Fibroblast of skin of scalp (primary cell): ENCODE measurements around the gene TMEM87A.

Experiments
- DNase-seq: peaks from one replicate; pipeline ENCODE4 v3.0.0-alpha.2; 2013

Gene TMEM87A

DNA sequence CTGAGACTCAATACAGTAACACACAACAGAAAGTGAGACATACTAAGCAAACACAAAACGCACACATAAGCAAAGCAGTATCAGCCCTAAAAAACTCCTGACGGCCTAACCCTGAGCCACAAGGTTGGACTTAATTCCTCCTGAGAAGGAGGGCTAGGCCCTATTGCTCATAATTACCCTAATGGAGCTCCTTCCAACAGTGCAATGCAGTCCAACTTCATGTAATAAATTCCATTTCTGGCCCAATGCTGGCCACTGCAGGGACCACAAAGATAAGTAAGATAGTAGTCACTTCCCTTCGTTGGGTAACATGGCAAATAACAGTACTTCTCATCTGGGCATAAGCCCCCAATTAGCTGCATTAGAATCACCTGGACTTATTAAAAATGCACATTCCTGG is 69.3 kb downstream of the TMEM87A start:
- DNase-seq: no peak

DNA sequence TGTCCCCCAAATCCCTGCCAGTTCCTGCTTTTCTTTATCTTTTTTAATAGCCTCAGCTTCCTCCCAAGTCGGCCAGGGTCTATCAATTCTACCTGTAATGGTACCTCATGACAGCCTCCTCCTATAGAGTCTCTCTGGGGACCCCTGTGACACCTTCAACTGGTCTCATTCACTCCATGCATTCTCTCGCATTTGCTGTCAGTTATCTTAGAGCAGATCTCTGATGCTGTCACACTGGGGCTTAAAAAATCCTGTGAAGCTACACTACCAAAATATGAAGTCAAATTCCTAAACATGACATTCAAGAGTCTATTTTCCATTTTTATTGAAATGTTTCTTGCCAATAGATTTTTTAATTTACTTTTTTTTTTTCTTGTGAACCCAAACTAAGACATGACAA is 70.6 kb downstream of the TMEM87A start:
- DNase-seq: no peak

- DNase-seq: no peak
These were observed 71.4 kb downstream of the TMEM87A start for GRCh38 chr15:42201801-42202200.

GRCh38 chr15:42199126-42199525 is 74.1 kb downstream of the TMEM87A start:
- no peak for DNase-seq

DNA sequence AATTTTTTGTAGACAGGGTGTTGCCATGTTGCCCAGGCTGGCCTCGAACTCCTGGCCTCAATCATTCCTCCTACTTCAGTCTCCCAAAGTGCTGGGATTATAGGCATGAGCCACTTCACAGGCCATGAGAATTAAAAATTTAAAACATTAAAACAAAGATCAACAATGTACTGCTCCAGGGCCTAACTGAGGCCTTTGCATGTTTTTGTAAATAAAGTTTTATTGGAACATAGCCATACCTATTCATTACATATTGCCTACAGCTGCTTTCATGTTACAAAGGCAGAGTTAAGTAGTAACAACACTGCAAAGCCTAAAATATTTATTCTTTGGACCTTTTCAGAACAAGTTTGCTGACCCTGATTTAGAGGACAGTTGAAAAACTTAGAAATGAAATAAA is 74.7 kb downstream of the TMEM87A start:
- no peak for DNase-seq

GRCh38 chr15:42194513-42194912 is 78.7 kb downstream of the TMEM87A start:
- DNase-seq: no peak

- no peak for DNase-seq
These were observed 79.8 kb downstream of the TMEM87A start for GRCh38 chr15:42193383-42193782.

DNA sequence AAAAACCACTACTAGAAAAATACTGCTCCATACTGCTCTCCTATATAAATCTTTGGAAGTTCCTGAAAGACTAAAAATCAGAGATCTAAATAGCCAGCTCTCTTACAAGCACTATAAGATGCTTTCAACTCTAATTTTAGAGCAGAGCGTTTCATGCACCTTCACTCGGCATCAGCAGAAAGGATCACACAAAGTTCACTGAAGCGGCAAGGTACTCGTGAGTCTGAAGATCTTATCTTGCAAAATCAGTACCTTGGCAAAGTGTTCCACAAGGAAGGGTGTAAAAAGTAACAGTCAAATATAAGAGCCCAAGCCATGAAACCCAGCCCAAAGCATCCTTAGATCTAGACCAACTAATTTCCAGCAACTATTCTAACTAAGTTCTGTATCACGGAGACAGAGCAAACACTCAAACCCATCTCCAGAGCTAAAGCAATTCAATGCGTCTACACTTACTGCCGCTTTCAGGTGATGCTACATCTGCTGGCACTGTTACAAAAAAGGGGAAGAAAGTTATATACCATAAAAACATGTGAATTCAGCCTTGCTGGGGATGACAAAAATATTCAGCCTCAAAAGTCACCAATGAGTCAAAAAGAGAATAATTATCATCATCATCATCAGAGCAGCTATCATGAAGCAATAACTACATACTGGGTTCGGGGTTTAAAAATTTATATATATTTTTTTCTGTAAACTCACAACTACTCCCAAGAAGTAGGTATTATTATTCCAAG is 81.5 kb downstream of the TMEM87A start:
- no peak for DNase-seq

DNA sequence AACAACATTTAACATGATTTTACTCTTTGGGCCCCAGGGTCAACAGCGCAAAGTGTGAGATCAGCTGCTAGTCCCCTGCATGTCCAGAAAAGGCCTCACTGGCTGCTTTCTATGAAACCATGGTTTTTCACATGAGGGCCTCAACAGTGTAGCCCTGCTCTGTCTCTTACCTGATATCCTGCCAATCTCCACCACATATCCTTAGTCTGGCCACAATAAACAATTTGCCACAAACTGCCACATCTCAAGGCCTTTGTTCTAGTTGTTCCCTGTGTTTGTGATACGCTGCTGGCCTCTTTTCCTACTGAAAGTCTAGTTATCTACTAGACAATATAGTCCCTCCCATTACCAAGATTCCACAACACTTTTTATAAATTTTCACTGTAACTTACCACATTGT is 82.9 kb downstream of the TMEM87A start:
- DNase-seq: no peak

- DNase-seq: no peak
These were observed 87.4 kb downstream of the TMEM87A start for GRCh38 chr15:42185801-42186200.

DNA sequence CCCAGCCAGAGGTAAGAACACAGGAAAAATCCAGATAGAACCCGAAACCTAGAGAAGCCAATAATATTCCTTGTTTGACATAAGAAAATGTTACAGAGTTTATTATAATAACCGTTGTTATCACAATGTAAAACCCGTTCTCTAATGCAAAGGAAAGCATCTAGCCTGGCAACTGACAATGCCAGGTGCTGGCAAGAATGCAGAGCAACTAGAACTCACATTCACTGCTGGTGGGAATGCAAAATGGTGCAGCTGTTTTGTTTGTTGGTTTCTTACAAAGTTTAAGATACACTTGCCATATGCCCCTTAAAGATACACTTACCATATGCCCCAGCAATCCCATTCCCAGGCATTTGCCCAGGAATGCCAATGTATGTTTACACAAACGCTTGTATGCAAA is 88.5 kb downstream of the TMEM87A start:
- no peak for DNase-seq

GRCh38 chr15:42184296-42184695 is 88.9 kb downstream of the TMEM87A start:
- DNase-seq: no peak

DNA sequence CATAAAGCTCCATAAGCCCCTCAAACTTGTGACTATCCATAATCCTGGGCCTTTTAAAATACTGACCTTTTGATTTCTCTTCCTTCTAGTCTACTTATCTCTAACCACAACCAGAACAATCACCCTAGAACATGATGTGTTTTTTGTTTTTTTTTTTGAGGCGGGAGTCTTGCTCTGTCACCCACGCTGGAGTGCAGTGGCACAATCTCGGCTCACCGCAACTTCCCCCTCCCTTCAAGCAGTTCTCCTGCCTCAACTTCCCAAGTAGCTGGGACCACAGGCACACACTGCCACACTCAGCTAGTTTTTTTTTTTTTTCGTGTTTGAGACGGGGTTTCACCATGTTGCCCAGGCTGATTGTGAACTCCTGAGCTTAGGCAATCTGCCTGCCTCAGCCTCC is 90.3 kb downstream of the TMEM87A start:
- no peak for DNase-seq

DNA sequence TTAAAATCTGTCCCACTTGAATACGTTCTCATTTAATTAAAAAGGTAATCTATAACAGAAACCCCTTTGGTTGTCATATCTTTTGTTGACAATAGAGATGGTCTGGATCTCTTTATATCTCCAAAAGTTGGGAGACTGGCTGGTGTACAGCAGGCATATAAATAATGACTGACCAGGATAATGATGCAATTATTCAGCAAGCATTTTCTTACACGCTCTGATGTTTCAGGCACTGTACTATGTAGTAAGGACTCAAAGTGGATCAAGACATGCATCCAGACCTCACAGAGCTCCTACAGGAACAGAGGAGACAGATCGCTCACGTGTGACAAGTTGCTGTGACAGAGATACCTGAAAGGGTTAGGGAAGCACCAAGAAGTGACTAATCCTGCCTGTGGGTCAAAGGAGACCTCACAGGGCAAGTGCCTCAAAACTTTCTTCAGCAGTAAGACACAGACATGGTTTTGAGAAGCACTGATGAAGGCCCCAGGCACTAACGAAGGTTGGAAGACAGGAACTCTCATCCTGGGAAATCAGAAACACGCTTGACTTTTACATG is 90.8 kb downstream of the TMEM87A start:
- no peak for DNase-seq

GRCh38 chr15:42178056-42178455 is 95.2 kb downstream of the TMEM87A start:
- DNase-seq: no peak

- DNase-seq: no peak
These were observed 97.6 kb downstream of the TMEM87A start for GRCh38 chr15:42175671-42176070.

DNA sequence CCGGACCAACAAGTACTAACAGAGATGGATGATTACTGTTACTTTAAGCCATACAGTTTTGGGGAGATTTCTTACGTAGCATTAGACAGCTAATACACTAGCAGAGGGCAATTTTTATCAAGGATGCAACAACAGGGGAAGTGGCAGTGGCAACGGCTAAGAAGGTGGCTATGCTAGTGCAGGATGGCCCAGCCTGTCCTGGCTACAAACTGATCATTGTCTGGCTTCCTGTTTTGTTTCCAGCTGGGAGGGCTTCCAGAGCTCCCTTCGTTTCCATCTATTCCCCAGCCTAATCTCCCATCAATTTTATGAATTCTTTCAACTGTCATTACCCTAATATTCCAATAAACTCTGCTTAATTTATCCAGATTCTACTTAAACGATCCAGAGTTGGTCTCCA is 100.8 kb downstream of the TMEM87A start:
- DNase-seq: no peak

GRCh38 chr15:42171795-42172194 is 101.4 kb downstream of the TMEM87A start:
- DNase-seq: no peak

DNA sequence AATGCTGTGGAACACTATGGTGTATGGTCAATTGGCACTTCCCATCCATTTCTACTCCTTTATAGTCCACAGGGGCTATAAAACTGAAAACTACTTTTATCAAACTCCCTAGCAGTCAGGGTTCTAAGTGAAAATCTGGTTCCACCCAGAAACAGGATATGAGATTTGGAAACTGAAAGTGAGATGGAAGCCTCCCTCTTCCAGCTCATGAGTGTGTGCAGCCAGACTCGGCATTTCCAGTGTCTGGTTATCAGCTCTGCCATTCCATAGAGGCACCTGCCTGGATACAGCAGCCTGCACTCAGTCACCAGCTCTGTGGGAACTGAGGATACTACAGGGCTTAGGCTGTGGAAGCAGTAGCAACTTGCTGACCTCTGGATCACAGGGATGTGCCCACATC is 102.1 kb downstream of the TMEM87A start:
- DNase-seq: no peak

- DNase-seq: no peak
These were observed 106.8 kb downstream of the TMEM87A start for GRCh38 chr15:42166225-42166940.

GRCh38 chr15:42165106-42165505 is 108.1 kb downstream of the TMEM87A start:
- DNase-seq: no peak

- no peak for DNase-seq
These were observed 109.2 kb downstream of the TMEM87A start for GRCh38 chr15:42163947-42164550.

GRCh38 chr15:42163291-42163690 is 109.9 kb downstream of the TMEM87A start:
- DNase-seq: no peak
